Activated T-helper 17 cell treated with anti-CD3 and anti-CD28 coated beads, Interleukin-2, amount 50 U/mL, for 72 hours (primary cell): Measurements from ENCODE around the gene ROR2. TPM values are rescaled to one million over a fixed set of nuclear protein-coding genes. Genes with fewer than 3 reads are reported as not detected.

Experiments used
- ATAC-seq: fragments of 150-1000 bp; cut with Tn5 transposase; replicated peaks from 2 replicates; pipeline ENCODE4 v1.10.0; 2021; ENCODE audit warnings: mild to moderate bottlenecking, moderate library complexity
- H3K27ac Mint-ChIP-seq: one replicate; pipeline ENCODE4 v1.8.0; 2022; ENCODE audit warnings: mixed read lengths
- H3K27me3 Mint-ChIP-seq: one replicate; pipeline ENCODE4 v1.8.0; 2022; ENCODE audit warnings: mixed read lengths
- H3K36me3 Mint-ChIP-seq: one replicate; pipeline ENCODE4 v1.8.0; 2022; ENCODE audit warnings: low read depth, mild to moderate bottlenecking, mixed read lengths
- H3K4me1 Mint-ChIP-seq: one replicate; pipeline ENCODE4 v1.8.0; 2022; ENCODE audit warnings: mixed read lengths
- H3K4me3 Mint-ChIP-seq: one replicate; pipeline ENCODE4 v1.8.0; 2022; ENCODE audit warnings: mild to moderate bottlenecking, mixed read lengths
- H3K9me3 Mint-ChIP-seq: one replicate; pipeline ENCODE4 v1.8.0; 2022; ENCODE audit warnings: mixed read lengths
- total RNA-seq, 2 donors: library from RNA; stranded (reverse); gene quantifications; one replicate each; pipeline ENCODE4 v1.2.3, GENCODE V29; 2022

Gene ROR2
- total RNA-seq, 2 donors from 2014 or later, result 0.08 TPM; not detected in 1

GRCh38 chr9:91784673-91785446 is 165.2 kb downstream of the ROR2 start:
- Mint-ChIP-seq H3K36me3 (no peaks in the 10 kb centered on the region), H3K4me3 (no peak overlapping the region), H3K4me1 (no peaks in the 10 kb centered on the region), H3K27me3 (peaks cover 15% of the 10 kb centered on the region), H3K27ac (no peak overlapping the region), H3K9me3 (peaks cover 5% of the 10 kb centered on the region)
- no peak for ATAC-seq

- no peak overlapping the region for H3K27ac Mint-ChIP-seq
- no peaks in the 10 kb centered on the region for H3K4me1 Mint-ChIP-seq
- peaks cover 15% of the 10 kb centered on the region for H3K27me3 Mint-ChIP-seq
- peaks cover 5% of the 10 kb centered on the region for H3K9me3 Mint-ChIP-seq
- no peaks in the 10 kb centered on the region for H3K36me3 Mint-ChIP-seq
- no peak for ATAC-seq
- no peak overlapping the region for H3K4me3 Mint-ChIP-seq
Measured at GRCh38 chr9:91783876-91784672, 166.0 kb downstream of the ROR2 start.

- H3K27me3 Mint-ChIP-seq, result peaks cover 15% of the 10 kb centered on the region
- peaks cover 5% of the 10 kb centered on the region for H3K9me3 Mint-ChIP-seq
- H3K4me3 Mint-ChIP-seq, result no peak overlapping the region
- no peak overlapping the region for H3K27ac Mint-ChIP-seq
- ATAC-seq, result no peak
- H3K36me3 Mint-ChIP-seq, result no peaks in the 10 kb centered on the region
- H3K4me1 Mint-ChIP-seq, result no peaks in the 10 kb centered on the region
Measured at GRCh38 chr9:91783411-91783810, 166.6 kb downstream of the ROR2 start.

GRCh38 chr9:91782708-91783214 is 167.3 kb downstream of the ROR2 start:
- H3K27ac Mint-ChIP-seq, result no peak overlapping the region
- H3K36me3 Mint-ChIP-seq, result no peaks in the 10 kb centered on the region
- no peaks in the 10 kb centered on the region for H3K4me1 Mint-ChIP-seq
- no peak overlapping the region for H3K4me3 Mint-ChIP-seq
- ATAC-seq, result no peak
- H3K9me3 Mint-ChIP-seq, result no peaks in the 10 kb centered on the region
- peaks cover 11% of the 10 kb centered on the region for H3K27me3 Mint-ChIP-seq

- Mint-ChIP-seq H3K36me3 (no peaks in the 10 kb centered on the region), H3K9me3 (no peaks in the 10 kb centered on the region), H3K27me3 (peaks cover 11% of the 10 kb centered on the region), H3K27ac (no peak overlapping the region), H3K4me3 (no peak overlapping the region), H3K4me1 (no peaks in the 10 kb centered on the region)
- ATAC-seq, result no peak
Measured at GRCh38 chr9:91781906-91782305, 168.1 kb downstream of the ROR2 start.

- Mint-ChIP-seq H3K4me1 (no peaks in the 10 kb centered on the region), H3K36me3 (no peaks in the 10 kb centered on the region), H3K4me3 (no peak overlapping the region), H3K27me3 (peaks cover 18% of the 10 kb centered on the region), H3K27ac (no peak overlapping the region), H3K9me3 (no peaks in the 10 kb centered on the region)
- ATAC-seq, result no peak
Measured at GRCh38 chr9:91781116-91781515, 168.9 kb downstream of the ROR2 start.

- H3K4me3 Mint-ChIP-seq, result no peak overlapping the region
- no peaks in the 10 kb centered on the region for H3K9me3 Mint-ChIP-seq
- no peak overlapping the region for H3K27ac Mint-ChIP-seq
- H3K36me3 Mint-ChIP-seq, result no peaks in the 10 kb centered on the region
- H3K4me1 Mint-ChIP-seq, result no peaks in the 10 kb centered on the region
- peaks cover 14% of the 10 kb centered on the region for H3K27me3 Mint-ChIP-seq
- ATAC-seq, result no peak
Measured at GRCh38 chr9:91778031-91778430, 172.0 kb downstream of the ROR2 start.

- Mint-ChIP-seq H3K27me3 (peaks cover 14% of the 10 kb centered on the region), H3K27ac (no peak overlapping the region), H3K9me3 (no peaks in the 10 kb centered on the region), H3K4me1 (no peaks in the 10 kb centered on the region), H3K36me3 (no peaks in the 10 kb centered on the region), H3K4me3 (no peak overlapping the region)
- no peak for ATAC-seq
Measured at GRCh38 chr9:91777292-91777830, 172.7 kb downstream of the ROR2 start.

- H3K9me3 Mint-ChIP-seq, result no peaks in the 10 kb centered on the region
- H3K4me3 Mint-ChIP-seq, result no peak overlapping the region
- no peaks in the 10 kb centered on the region for H3K36me3 Mint-ChIP-seq
- H3K27me3 Mint-ChIP-seq, result peaks cover 14% of the 10 kb centered on the region
- no peak for ATAC-seq
- no peaks in the 10 kb centered on the region for H3K4me1 Mint-ChIP-seq
- no peak overlapping the region for H3K27ac Mint-ChIP-seq
Measured at GRCh38 chr9:91776409-91777291, 173.4 kb downstream of the ROR2 start.

- Mint-ChIP-seq H3K27me3 (peaks cover 14% of the 10 kb centered on the region), H3K36me3 (no peaks in the 10 kb centered on the region), H3K9me3 (no peaks in the 10 kb centered on the region), H3K27ac (no peak overlapping the region), H3K4me3 (no peak overlapping the region), H3K4me1 (no peaks in the 10 kb centered on the region)
- no peak for ATAC-seq
Measured at GRCh38 chr9:91775708-91776028, 174.4 kb downstream of the ROR2 start.

GRCh38 chr9:91775011-91775707 is 174.9 kb downstream of the ROR2 start:
- H3K27me3 Mint-ChIP-seq, result peaks cover 14% of the 10 kb centered on the region
- H3K9me3 Mint-ChIP-seq, result no peaks in the 10 kb centered on the region
- H3K4me3 Mint-ChIP-seq, result no peak overlapping the region
- H3K27ac Mint-ChIP-seq, result no peak overlapping the region
- H3K4me1 Mint-ChIP-seq, result no peaks in the 10 kb centered on the region
- ATAC-seq, result peak; percentile 67
- H3K36me3 Mint-ChIP-seq, result no peaks in the 10 kb centered on the region

- Mint-ChIP-seq H3K36me3 (no peaks in the 10 kb centered on the region), H3K27me3 (peaks cover 22% of the 10 kb centered on the region), H3K27ac (no peak overlapping the region), H3K4me1 (no peaks in the 10 kb centered on the region), H3K9me3 (no peaks in the 10 kb centered on the region), H3K4me3 (no peak overlapping the region)
- ATAC-seq, result no peak
Measured at GRCh38 chr9:91773156-91773555, 176.9 kb downstream of the ROR2 start.

GRCh38 chr9:91771864-91772263 is 178.2 kb downstream of the ROR2 start:
- Mint-ChIP-seq H3K27ac (no peak overlapping the region), H3K9me3 (no peaks in the 10 kb centered on the region), H3K36me3 (no peaks in the 10 kb centered on the region), H3K4me1 (no peaks in the 10 kb centered on the region), H3K27me3 (peaks cover 33% of the 10 kb centered on the region), H3K4me3 (no peak overlapping the region)
- ATAC-seq, result no peak

- ATAC-seq, result no peak
- H3K27ac Mint-ChIP-seq, result no peak overlapping the region
Measured at GRCh38 chr9:91771027-91771426, 179.0 kb downstream of the ROR2 start.

More at GRCh38 chr9:91771027-91771426, 179.0 kb downstream of the ROR2 start:
- H3K4me1 Mint-ChIP-seq, result no peaks in the 10 kb centered on the region
- peaks cover 34% of the 10 kb centered on the region for H3K27me3 Mint-ChIP-seq
- no peaks in the 10 kb centered on the region for H3K36me3 Mint-ChIP-seq
- H3K9me3 Mint-ChIP-seq, result no peaks in the 10 kb centered on the region
- H3K4me3 Mint-ChIP-seq, result no peak overlapping the region
